Stimulated activated CD4-positive, alpha-beta T cell treated with anti-CD3 and anti-CD28 coated beads, Interleukin-1b, Interleukin-23, amount 100 ng/mL, for 1 hour (primary cell): Measurements from ENCODE around the gene SIRT5.

ENCODE experiments used
- DNase-seq, 2 donors: peaks; one replicate each; pipeline ENCODE4 v3.0.0-alpha.2; 2020; ENCODE audit warnings: low read depth in 2 of 2

Gene SIRT5

DNA sequence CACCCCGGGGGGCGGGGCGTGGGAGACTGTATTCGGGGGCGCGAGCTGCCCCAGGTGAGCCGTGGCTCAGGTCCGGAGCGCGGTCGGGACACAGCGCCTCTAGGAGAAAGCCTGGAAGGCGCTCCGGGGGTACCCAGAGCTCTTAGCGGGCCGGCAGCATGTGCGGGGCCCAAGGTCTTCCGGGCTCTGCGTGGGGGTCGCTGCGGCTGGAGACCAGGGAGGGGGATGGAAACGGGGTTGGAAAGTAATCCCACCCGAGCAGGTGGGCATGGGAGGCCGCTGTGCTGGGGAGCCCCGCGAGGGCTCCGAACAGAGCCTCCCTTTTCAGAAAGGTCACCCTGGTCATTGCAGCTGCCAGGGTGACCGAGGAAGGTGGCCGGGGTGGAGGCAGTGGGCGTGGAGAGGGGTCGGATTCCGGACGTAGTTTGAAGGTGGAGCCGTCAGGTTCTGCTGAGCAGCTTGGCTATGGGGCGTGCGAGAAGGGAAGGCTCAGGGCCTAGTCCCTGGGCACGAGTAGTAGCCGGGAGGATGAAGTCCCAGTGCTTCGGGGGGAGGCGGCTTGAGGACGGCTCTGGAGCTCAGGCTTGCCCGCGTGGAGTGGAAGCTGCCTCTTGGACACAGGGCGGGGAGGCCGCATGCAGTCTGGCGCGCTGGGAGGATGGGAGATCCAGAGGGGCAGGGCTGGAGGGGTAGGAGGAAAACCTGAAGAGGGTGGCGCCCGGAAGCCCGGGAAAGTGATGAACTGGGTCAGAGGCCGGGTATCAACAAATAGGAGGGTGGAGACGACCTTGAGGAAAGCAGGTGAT, at the start of gene SIRT5:
Gene SIRT5, plus strand, starts transcription at position 31 of the 806 bp plus-strand sequence. CDS start 9,510 bp downstream, outside the sequence.
- DNase-seq, result peak in 1 of 2 donors; percentile 36

DNA sequence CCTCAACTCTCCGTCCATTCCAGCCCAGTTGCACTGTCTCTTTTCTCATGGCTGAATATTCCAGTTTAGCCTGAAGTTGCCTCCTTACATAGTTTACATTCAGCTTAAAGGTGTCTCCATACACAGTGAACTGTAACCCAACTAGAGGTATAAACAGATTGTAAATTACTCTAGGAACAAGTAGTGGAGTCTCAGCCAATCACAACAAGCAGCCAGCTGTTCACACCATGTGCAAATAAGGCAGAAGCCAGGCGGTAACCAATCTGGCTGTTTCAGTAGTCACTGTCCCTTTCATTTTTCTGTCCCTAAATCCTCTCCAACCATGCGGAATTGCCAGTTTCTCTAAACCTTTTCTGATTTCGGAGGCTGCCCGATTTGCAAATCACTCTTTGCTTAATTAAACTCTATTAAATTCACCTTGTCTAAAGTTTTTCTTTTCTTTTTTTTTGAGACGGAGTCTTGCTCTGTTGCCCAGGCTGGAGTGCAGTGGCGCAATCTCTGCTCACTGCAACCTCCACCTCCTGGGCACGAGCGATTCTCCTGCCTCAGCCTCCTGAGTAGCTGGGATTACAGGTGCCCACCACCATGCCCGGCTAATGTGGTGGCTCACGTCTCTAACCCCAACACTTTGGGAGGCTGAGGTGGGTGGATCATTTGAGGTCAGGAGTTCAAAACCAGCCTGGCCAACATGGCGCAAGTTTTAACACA, 49.4 kb upstream of the SIRT5 start:
- no peak for DNase-seq

DNA sequence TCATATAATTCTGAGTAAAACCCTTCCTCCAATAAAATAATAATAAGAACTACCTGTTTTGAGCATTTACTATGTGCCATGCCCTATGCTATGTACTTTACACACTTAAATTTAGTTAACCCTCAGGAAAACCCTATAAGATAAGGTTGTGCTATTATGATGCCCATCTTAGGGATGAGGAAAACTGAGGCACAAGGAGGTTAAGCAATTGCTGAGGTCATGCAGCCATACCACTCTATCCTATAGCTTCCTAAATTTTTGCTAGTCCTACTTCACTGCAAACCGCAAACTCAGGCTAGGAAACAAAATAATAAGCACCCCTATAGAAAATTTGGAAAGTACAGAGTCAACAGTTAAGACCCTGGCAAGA, 48.1 kb upstream of the SIRT5 start:
- no peak for DNase-seq

DNA sequence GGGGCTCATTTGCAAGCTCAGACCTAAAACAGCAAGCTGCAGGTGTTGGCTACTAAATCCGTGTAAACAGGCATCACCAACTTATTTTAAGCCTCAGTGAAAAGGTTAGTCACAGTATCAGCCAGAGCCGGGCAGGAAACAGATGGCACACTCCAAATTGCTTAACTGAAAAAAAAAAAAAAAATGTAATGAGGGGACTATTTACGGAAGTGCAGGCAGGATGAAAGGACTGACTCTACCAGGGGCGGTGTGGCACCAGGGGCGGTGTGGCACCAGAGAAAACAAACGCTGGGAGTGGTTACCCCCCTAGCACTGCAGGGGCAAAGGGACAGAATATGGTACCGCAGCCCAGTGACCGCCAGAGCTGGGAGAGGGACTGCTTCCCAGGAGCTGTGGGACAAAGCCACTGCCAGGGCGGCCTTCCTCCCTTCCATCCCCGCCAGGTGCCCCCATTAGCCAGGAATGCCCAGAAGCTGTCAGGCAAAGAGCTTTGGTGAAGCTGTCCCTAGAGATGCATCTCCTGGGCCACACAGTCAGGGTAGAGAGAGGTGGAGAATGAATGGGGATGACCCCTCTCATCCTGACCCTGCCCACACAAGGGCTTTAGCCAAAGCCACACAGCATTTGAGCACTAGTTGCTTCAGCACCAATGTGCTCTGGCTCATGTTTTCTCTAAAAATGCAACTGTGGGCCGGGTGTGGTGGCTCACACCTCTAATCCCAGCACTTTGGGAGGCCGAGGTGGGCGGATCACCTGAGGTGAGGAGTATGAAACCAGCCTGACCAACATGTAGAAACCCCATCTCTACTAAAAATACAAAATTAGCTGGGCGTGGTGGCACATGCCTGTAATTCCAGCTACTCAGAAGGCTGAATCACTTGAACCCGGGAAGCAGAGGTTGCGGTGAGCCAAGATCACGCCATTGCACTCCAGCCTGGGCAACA, 47.4 kb upstream of the SIRT5 start:
- no peak for DNase-seq

DNA sequence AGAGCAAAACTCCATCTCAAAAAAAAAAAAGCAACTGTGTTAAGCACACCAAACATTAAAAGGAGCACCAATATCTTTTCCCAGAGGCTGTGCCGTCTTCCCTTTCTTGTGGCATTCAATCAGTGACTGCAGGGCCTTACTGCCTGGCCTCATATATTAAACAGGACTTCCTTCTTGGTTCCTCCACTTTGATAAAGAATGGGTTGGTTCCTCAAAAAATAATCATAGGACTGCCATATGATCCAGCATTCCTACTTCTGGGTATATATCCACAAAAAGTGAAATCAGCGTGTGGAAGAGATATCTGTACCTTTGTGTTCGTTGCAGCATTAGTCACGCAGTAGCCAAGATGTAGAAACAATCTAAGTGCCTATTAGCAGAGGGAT, 46.7 kb upstream of the SIRT5 start:
- no peak for DNase-seq

DNA sequence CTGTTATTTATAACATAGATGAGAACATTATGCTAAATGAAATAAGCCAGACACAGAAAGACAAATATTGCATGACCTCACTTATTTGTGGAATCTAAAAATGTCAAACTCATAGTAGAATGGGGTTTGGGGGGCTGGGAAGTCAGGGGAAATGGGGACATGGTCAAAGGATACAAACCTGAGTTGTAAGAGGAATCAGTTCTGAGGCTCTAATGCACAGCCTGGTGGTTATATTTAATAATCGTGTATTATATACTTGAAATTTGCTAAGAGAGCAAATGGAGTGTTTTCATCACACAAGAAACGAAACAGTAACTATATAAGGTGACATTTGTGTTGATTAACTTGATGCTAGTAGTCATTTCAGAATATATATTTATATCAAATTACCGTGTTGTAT, 46.2 kb upstream of the SIRT5 start:
- DNase-seq, result no peak

DNA sequence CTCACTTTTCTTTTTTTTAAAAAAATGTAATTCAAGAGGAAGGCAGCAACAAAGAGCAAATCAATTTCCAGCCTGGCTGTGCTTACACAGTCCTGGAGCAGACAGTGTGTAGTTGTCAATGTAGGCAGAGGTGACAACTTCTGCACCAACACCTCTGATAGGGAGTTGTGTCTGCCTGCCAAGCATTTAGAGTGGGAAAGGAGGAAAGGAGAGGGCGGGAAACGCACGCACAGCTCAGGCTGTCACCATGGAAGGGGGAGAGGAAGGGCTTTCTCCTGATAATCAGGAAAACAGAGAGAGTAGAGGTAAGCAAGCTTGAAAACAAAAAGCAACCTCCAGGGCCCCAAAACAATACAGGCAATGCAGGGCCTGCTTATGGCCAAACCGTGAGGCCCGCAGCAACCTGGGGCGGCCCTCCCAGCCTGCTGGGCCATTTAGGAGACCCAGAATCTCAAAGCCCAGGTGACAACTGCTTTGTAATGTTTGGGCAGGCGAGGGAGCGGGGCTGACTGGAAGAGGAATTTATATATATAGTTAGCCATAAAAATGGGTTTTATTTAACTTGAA, 45.5 kb upstream of the SIRT5 start:
- DNase-seq, result no peak

DNA sequence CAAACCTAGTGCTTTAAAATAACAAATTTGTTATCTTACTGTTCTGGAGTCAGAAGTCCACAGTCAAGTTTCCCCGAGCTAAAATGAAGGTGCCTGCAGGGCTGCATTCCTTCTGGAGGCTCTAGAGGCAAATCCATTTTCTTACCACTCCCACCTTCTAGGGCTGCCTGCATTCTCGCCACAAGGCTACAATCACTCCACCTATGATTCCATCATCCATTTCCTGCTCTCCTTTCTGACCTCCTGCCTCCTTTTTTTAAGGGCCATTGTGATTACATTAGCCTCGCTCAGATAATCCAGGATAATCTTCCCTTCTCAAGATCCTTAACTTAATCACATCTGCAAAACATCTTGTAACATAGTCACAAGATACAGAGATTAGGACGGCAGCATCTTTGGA, 42.4 kb upstream of the SIRT5 start:
- DNase-seq, result no peak

DNA sequence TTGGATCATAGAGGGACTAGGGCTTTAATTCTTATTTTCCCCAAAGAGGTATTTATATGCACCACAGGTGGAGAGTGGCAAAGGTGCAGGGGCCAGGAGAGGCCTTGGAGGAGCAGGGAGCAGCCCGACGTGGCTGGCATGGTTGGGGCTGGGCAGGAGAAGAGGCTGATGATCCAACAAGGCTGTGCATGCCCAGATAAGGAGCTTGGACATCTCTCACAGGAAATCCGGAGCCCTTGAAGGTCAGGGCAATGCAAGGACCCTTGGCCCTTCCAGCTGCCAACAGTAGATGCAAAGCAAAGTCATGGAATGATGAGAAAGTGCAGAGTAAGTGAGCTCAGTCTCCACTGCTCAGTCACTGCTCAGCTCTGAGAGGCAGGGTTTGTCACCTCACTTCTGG, 39.9 kb upstream of the SIRT5 start:
- no peak for DNase-seq

DNA sequence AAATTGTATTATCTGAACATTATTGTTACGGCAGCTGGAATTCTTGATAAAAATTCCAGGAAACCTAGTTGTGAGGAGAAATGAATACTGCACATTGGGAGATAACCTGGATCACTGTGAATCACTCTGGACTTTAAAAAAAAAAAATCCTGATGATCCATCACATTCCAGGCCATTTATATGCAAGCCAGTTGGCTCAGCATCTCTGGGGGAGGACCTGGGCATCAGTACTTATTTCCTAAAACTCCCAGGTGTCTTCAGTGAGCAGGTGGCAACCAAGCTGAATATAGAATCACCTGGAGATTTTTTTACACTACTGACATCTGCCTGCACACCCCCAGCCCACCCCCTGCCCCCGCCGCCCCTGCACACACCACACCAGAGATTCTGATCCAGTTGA, 39.1 kb upstream of the SIRT5 start:
- DNase-seq, result no peak

DNA sequence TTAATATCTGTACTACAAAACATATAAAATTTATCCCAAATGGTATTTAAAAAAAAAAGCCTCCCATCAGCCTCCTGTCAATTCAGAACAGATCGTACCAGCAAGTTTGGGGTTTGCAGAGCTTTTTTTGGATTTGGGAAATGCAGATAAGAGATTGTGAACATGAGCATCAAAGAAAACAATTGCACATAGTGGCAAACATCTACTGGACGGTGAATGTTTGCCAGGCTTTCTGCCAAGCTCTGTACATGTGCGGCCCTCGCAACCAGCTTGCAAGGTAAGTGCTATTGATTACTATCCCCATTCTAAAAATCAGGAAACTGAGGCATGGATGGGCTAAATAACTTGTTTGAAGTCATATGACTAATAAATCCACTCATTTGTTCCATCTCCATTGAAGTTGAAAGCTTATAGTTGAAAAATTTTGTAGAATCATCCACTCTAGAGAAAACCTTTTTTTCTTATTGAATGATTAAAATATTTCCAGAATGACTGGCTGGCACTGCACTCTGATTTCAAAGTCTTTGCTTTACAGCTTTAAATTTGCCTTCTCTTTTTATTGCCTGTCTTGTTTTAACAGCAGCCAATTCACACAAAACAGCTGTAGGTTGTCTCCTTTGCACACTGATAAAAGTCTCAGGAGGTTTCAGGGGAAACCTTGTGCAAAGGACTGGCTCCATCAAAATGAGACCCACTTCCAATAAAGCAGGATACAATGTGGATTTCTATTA, 37.4 kb upstream of the SIRT5 start:
- DNase-seq, result no peak

DNA sequence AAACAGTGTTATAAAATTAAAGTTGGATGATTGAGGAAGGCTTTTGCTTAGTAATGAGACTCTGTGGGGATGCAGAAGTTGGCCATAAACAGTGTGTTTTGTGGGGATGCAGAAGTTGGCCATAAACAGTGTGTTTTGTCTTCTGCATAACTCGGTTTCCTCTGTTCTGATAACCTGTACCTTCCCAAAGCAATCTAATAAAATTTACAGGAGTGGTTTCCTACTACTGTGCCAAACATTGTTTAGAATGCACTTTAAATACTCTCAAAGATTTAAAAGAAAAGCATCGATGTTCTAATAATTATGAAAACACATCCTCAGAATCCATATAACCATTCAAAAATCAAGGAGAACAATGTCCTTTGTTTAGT, 36.9 kb upstream of the SIRT5 start:
- DNase-seq, result no peak

DNA sequence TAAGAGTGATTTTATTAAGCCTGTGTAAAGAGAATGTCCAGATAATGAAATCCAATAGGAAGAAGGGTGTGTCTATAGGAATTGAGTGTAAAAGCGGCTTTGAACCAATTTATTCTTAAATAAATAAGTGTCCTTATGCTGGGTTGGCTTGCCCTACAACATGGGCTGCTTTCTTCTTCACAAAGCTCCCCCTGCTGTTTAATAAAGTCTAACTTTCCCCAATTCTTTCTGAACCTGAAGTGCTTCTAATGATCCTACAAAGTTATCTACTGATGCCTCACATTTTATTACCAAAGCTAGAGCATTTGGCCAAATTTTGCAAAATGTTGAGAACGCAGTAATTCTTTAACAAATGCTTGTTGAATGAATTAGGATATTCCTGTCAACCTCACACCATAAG, 36.3 kb upstream of the SIRT5 start:
- no peak for DNase-seq

DNA sequence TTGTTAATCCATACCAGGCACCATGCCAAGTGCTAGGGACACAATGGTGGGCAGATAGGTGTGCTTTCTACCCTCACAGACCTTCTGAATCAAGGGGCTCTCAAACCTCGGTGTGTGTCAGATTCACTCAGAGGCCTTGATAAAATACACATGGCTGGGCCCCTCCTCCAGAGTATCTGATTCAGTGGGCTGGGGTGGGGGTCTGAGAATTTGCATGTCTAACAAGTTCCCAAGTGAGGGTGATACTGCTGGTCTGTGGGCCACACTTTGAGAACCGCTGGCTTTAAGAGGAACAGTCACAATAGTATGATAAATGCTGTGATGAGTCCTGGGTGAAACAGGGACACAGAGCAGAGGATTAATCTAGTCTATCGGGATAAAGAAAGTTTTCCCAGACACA, 35.8 kb upstream of the SIRT5 start:
- DNase-seq, result no peak

DNA sequence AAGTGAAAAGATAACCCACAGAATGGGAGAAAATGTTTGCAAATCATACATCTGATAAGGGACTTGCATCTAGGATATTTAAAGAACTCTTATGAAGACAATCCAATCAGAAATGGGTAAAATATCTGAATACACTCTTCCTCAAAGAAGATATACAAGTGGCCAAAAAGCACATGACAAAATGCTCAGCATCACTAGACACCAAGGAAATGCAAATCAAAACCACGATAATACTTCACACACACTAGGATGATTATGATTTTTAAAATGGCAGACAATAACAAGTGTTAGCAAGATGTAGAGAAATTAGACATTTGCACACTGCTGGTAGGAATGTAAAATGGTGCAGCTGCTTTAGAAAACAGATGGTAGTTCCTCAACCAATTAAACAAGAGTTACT, 34.8 kb upstream of the SIRT5 start:
- DNase-seq, result no peak

DNA sequence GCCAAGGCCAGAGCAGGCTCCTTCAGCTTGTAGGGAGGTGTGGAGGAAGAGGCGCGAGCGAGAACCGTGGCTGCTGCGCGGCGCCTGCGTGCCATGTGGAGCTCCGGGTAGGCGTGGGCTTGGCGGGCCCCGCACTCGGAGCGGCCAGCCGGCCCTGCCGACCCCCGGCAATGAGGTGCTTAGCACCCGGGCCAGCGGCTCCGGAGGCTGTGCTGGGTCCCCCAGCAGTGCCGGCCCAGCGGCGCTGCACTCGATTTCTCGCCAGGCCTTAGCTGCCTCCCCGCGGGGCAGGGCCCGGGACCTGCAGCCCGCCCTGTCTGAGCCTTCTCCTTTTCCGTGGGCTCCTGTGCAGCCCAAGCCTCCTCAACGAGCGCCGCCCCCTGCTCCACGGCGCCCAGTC, 32.9 kb upstream of the SIRT5 start:
- no peak for DNase-seq

DNA sequence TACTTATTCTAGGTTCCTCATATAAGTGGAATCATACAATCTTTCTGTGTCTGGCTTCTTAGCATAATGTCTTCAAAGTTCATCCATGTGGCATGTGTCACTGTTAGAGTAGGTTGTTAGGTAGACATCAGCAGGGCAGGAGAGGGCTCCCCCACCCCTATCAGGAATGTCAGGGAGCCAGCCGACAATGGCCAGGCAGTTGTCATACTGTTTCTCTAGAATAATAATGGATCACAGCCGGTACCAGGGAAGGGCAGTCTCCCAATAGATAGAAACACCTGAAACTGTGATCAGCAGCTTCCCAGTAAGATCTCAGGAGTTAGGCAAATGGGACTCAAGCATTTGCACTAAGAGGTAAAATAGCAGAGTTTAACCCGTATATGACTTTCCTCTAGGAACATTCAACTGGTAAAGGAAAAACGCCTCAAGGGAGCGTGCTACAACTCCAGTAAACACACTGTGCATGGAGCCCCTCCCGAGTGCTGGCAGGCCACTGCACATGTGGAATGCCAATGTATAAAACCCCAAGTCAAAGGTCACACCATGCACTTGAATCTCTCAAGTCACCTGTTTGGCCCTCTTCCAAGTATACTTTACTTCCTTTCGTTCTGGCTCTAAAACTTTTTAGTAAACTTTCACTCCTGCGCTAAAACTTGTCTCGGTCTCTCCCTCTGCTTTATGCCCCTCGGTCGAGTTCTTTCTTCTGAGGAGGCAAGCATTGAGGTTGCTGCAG, 29.8 kb upstream of the SIRT5 start:
- DNase-seq, result no peak

DNA sequence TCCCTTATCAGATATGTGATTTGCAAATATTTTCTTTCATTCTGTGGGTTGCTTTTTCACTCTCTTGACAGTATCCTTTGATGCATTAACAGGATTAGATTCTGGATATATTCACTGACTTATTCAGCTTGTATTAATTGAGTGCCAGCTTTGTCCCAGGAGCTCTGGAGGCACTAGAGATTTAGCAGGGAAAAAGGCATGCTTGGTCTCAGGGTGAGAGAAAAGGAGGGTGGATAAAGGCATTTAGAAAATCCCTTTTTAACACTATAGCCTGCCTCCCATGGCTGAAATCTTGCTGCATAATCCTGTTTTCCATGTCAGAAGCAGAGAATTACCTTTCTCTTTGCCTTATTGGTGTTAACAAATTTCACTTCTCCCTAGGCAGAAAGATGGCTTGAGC, 28.5 kb upstream of the SIRT5 start:
- DNase-seq, result no peak

DNA sequence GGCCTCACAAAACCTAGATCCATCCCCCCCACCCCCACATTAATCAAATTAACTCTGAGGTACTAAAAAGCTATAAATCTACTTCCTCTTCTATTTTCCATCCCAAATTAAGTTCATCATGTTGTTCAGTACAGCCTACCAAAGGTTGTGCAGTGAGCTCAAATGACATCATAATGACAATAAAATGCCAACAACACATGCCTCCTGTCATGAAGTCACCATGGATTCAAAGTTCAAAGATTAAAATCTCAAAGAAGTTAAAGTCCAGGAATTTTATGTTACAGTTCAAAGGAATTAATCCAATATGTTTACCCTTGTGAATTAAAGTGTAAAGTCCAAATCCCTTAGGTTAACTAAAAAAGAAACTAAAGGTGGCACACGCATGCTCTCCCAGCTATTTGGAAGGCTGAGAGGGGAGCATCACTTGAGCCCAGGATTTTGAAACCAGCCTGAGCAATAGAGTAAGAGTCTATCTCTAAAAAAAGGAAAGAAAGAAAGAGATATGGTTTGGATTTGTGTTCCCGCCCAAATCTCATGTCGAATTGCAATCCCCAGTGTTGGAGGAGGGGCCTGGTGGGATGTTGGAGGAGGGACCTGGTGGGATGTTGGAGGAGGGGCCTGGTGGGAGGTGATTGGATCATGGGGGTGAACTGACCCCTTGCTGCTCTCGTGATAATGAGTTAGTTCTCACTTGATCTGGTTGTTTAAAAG, 25.7 kb upstream of the SIRT5 start:
- DNase-seq, result no peak

DNA sequence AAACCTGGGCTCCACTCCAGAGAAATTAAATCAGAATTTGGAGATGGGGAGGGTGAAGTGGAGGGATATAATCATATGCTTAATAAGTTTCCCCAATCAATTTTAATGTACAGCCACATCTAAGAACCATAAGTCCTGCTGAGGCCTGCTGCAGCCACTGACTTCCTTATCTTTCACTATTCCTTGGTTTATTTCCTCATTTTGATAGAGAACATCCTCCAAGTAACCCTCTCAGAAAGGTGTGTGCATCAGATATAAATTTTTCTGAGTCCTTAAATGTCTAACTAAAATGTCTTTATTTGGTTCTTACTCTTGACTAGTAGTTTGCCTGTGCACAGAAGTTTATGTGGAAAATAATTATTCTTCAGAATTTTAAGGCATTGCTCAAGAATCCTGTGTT, 23.7 kb upstream of the SIRT5 start:
- DNase-seq, result no peak
